Subcutaneous abdominal adipose tissue (tissue), 5 donors: ENCODE data around the gene CAPN5.

Source experiments
- H3K27ac ChIP-seq: one replicate; pipeline ENCODE4 v1.7.0; 2013; ENCODE audit warnings: low read depth, mild to moderate bottlenecking, inconsistent platforms, low read length, moderate library complexity
- H3K27me3 ChIP-seq, 5 donors: one replicate each; pipeline ENCODE4 v1.7.0; 2013; ENCODE audit warnings: low read length in 5 of 5, inconsistent platforms in 1 of 5; ENCODE audit not compliant: control insufficient read depth in 5 of 5, insufficient read depth in 4 of 5
- H3K36me3 ChIP-seq, 5 donors: one replicate each; pipeline ENCODE4 v1.7.0; 2013; ENCODE audit warnings: low read length in 5 of 5; ENCODE audit not compliant: control insufficient read depth in 5 of 5, insufficient read depth in 5 of 5
- H3K4me1 ChIP-seq, 5 donors: one replicate each; pipeline ENCODE4 v1.7.0; 2013; ENCODE audit warnings: low read length in 5 of 5, mild to moderate bottlenecking in 3 of 5, moderate library complexity in 1 of 5; ENCODE audit not compliant: control insufficient read depth in 5 of 5, insufficient read depth in 5 of 5
- H3K4me3 ChIP-seq, 5 donors: one replicate each; pipeline ENCODE4 v1.7.0; 2013; ENCODE audit warnings: low read length in 5 of 5, low read depth in 1 of 5
- H3K9ac ChIP-seq, 5 donors: one replicate each; pipeline ENCODE4 v1.7.0; 2013; ENCODE audit warnings: low read length in 5 of 5, mild to moderate bottlenecking in 4 of 5, moderate library complexity in 3 of 5
- H3K9me3 ChIP-seq, 5 donors: one replicate each; pipeline ENCODE4 v1.7.0; 2013; ENCODE audit warnings: low read length in 5 of 5; ENCODE audit not compliant: control insufficient read depth in 5 of 5
- donor health status: healthy.
- donor health status: healthy.
- donor health status: healthy.
- donor health status: healthy.
- donor health status: healthy.

The CAPN5 gene

GRCh38 chr11:77087723-77088225, 21.0 kb downstream of the CAPN5 start:
- H3K4me3 ChIP-seq = no peak overlapping the region
- H3K27me3 ChIP-seq = no peaks in the 10 kb centered on the region
- peaks cover 3 to 11% (median 9%) of the 10 kb centered on the region in 5 donors for H3K4me1 ChIP-seq
- H3K9ac ChIP-seq = no peak overlapping the region
- no peaks in the 10 kb centered on the region for H3K9me3 ChIP-seq
- H3K27ac ChIP-seq = no peak overlapping the region
- no peaks in the 10 kb centered on the region for H3K36me3 ChIP-seq

- Histone ChIP-seq H3K4me1 (peaks cover 0 to 5% (median 3%) of the 10 kb centered on the region in 5 donors), H3K9me3 (no peaks in the 10 kb centered on the region), H3K36me3 (no peaks in the 10 kb centered on the region), H3K27me3 (no peaks in the 10 kb centered on the region), H3K27ac (no peak overlapping the region), H3K9ac (peak overlapping the region in 1 of 5 donors; percentile 22), H3K4me3 (no peak overlapping the region)
Measured at GRCh38 chr11:77088236-77089003, 21.6 kb downstream of the CAPN5 start.

- Histone ChIP-seq H3K4me1 (peaks cover 0 to 2% (median 0%) of the 10 kb centered on the region in 5 donors), H3K36me3 (peaks cover 0 to 3% (median 0%) of the 10 kb centered on the region in 5 donors), H3K4me3 (no peak overlapping the region), H3K27me3 (no peaks in the 10 kb centered on the region), H3K27ac (no peak overlapping the region), H3K9me3 (no peaks in the 10 kb centered on the region), H3K9ac (peak overlapping the region in 1 of 5 donors; percentile 22)
Measured at GRCh38 chr11:77089004-77089545, 22.3 kb downstream of the CAPN5 start.

DNA sequence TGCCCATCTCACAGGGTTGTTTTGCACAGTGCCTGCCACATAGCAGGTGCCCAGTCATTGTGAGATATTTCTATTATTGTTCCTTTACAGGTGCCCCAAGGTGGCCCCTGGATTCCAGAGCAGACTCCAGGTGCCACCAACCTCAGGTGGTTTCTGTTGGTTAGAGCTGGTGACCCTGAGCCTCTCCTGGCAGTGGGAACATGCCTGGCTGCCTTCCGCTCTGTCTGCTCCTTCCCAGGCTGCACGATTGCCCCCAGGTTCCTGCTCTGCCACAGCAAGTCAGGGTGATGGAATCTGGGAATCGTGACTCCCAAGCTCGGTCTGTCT, 23.2 kb downstream of the CAPN5 start:
- Histone ChIP-seq H3K4me1 (no peaks in the 10 kb centered on the region), H3K36me3 (peaks cover 0 to 6% (median 0%) of the 10 kb centered on the region in 5 donors), H3K4me3 (no peak overlapping the region), H3K9ac (no peak overlapping the region), H3K9me3 (no peaks in the 10 kb centered on the region), H3K27me3 (no peaks in the 10 kb centered on the region), H3K27ac (no peak overlapping the region)

DNA sequence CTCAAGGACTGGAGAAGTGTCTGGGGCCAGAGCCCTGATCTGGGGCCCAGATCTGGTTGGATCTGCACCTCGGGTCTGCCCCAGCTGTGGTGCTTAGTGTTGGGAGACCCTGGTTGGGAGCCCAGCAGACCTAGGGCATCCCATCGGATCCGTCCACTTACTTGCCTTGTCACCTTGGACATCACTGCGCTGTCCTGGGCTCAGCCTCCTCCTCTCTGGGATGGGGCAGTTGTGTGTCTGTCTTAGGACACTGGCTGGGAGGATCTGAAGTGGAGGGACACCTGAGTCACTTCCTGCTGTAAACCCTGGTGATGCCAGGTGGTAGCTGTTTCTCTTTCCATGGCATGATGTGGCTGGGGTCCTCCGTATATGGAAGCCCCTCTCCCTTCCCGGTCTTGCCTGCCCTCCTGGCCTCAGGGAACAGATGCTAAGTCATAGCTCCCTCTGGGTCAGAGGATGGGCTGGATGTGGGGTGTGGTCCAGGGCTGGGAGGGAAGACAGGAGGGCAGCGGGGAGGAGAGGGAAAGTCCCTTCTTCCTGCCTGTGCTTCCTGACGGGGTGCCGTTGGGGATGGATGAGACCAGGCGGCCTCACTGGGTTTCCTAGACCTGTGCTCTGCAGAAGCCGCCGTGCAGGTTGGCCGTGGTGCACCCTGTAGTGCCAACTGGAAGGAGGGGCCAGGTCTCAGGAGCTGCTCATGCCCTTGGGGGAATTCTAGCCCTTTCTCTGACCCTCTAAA, 23.8 kb downstream of the CAPN5 start:
- H3K36me3 ChIP-seq = peaks cover 0 to 6% (median 0%) of the 10 kb centered on the region in 5 donors
- no peak overlapping the region for H3K27ac ChIP-seq
- H3K4me1 ChIP-seq = no peaks in the 10 kb centered on the region
- no peak overlapping the region for H3K9ac ChIP-seq
- H3K27me3 ChIP-seq = no peaks in the 10 kb centered on the region
- no peaks in the 10 kb centered on the region for H3K9me3 ChIP-seq
- no peak overlapping the region for H3K4me3 ChIP-seq

GRCh38 chr11:77091146-77091940, 24.6 kb downstream of the CAPN5 start:
- Histone ChIP-seq H3K4me3 (no peak overlapping the region), H3K9me3 (no peaks in the 10 kb centered on the region), H3K36me3 (peaks cover 0 to 6% (median 0%) of the 10 kb centered on the region in 5 donors), H3K27me3 (no peaks in the 10 kb centered on the region), H3K9ac (no peak overlapping the region), H3K4me1 (no peaks in the 10 kb centered on the region), H3K27ac (no peak overlapping the region)

GRCh38 chr11:77092382-77092781, 25.6 kb downstream of the CAPN5 start:
- no peak overlapping the region for H3K27ac ChIP-seq
- no peaks in the 10 kb centered on the region for H3K27me3 ChIP-seq
- H3K36me3 ChIP-seq = peaks cover 0 to 6% (median 0%) of the 10 kb centered on the region in 5 donors
- no peak overlapping the region for H3K9ac ChIP-seq
- H3K4me3 ChIP-seq = no peak overlapping the region
- no peaks in the 10 kb centered on the region for H3K4me1 ChIP-seq
- no peaks in the 10 kb centered on the region for H3K9me3 ChIP-seq

DNA sequence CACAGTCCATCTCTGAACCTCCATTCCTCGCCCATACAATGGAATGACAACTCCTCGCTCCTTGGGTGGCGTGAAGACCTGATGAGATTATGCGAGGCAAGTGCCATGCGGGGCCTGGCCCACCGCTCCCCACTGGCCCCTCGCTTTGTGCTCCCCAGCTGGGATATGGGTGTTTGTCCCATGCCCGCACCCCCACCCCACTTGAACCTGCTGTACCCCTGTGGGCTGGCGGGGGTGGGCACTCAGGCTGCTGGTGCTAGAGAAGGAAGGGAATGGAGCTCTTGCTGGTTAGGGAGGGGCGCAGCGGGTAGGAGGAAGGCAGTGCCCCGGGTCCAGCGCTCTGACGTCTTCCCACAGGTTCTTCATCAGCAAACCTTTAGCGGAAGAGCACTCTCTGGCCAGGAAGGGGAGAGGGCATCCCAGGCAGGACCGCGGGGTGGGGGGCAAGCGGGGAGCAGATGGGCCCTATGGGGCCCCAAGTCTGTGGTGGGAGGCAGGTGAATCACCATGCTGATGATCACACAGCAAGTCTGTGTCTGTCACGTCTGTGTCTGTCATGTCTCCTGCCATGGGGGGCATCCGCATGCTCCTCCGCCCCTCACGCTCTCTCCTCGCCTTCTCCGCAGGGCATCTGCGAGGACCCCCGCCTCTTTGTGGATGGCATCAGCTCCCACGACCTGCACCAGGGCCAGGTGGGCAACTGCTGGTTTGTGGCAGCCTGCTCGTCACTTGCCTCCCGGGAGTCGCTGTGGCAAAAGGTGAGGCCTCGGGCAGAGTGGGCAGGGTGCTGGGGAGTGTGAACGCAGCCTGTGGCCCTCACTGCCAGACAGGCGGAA, 26.5 kb downstream of the CAPN5 start:
- H3K4me1 ChIP-seq = no peaks in the 10 kb centered on the region
- no peak overlapping the region for H3K27ac ChIP-seq
- H3K9me3 ChIP-seq = no peaks in the 10 kb centered on the region
- H3K36me3 ChIP-seq = peaks cover 0 to 6% (median 0%) of the 10 kb centered on the region in 5 donors
- no peaks in the 10 kb centered on the region for H3K27me3 ChIP-seq
- H3K4me3 ChIP-seq = no peak overlapping the region
- no peak overlapping the region for H3K9ac ChIP-seq
